GM12878 (cell line): ENCODE measurements around the gene ATP6V0D1. TPM values are rescaled to one million over a fixed set of nuclear protein-coding genes. Genes with fewer than 3 reads are reported as not detected.

Source experiments
- ATAC-seq: fragments of 200-7000 bp; cut with Tn5 transposase; 3 replicates; pipeline ENCODE4 v1.9.1; 2020; ENCODE audit warnings: mild to moderate bottlenecking, moderate library complexity
- BruUV-seq: library from RNA; stranded (reverse); fragments of 400-500 nt; replicated peaks from 2 replicates; lab custom pipeline; 2021; lab: Mats Ljungman, UMichigan
- CTCF ChIA-PET: fragments of 300-600 bp; sonication (Branson Sonifier 250); formaldehyde crosslinking; extraction: SDS; loops from one replicate; lab custom pipeline; 2021; ENCODE audit warnings: inconsistent platforms; lab: Yijun Ruan, JAX
- POLR2A ChIA-PET: fragments of 350-600 bp; formaldehyde crosslinking; extraction: SDS; loops from one replicate; lab custom pipeline; 2021; ENCODE audit warnings: inconsistent platforms; lab: Charles Lee
- RAD21 ChIA-PET: fragments of 300-600 bp; sonication (Branson Sonifier 250); formaldehyde crosslinking; loops from one replicate; lab custom pipeline; 2023; ENCODE audit warnings: antibody characterized with exemption; ENCODE audit not compliant: unreplicated experiment; lab: Charles Lee
- SMC1A ChIA-PET: fragments of 300-600 bp; sonication (Branson Sonifier 250); formaldehyde crosslinking; loops from one replicate; lab custom pipeline; 2023; ENCODE audit not compliant: unreplicated experiment, uncharacterized antibody; lab: Charles Lee
- DNase-seq: peaks from one replicate; pipeline ENCODE4 v3.0.0-alpha.2; 2011; ENCODE audit warnings: low read depth, low spot score
- FAIRE-seq: peaks from 3 replicates; lab custom pipeline; 2011; peaks lifted over from hg19 to GRCh38; lab: Jason Lieb, UNC
- H2AFZ ChIP-seq: 2 replicates; pipeline ENCODE4 v1.6.0; 2011; ENCODE audit warnings: low read depth, low read length, control low read depth; ENCODE audit not compliant: control insufficient read depth
- H3K27ac ChIP-seq: 2 replicates; pipeline ENCODE4 v1.5.1; 2011; ENCODE audit warnings: control low read depth; ENCODE audit not compliant: control insufficient read depth, insufficient read depth
- H3K27me3 ChIP-seq, 2 experiments: replicated peaks in 1 of 2; 2 replicates each; pipeline versions ENCODE4 v1.6.0 to v1.6.1; 2011; ENCODE audit warnings: low read length in 1 of 2; ENCODE audit not compliant: control insufficient read depth in 2 of 2, insufficient read depth in 2 of 2
- H3K36me3 ChIP-seq, 2 experiments: 2 replicates each; pipeline ENCODE4 v1.5.1; 2011; ENCODE audit warnings: low read length in 1 of 2; ENCODE audit not compliant: control insufficient read depth in 2 of 2, insufficient read depth in 2 of 2
- H3K4me1 ChIP-seq: 2 replicates; pipeline ENCODE4 v1.6.1; 2011; ENCODE audit warnings: mild to moderate bottlenecking, low read length, moderate library complexity, mixed read lengths; ENCODE audit not compliant: control insufficient read depth, insufficient read depth
- H3K4me2 ChIP-seq: 2 replicates; pipeline ENCODE4 v1.6.0; 2011; ENCODE audit warnings: control low read depth; ENCODE audit not compliant: control insufficient read depth, insufficient read depth
- H3K4me3 ChIP-seq: fragments of 200-600 bp; sonication (generic); 2 replicates; pipeline ENCODE4 v1.5.1; 2016
- H3K79me2 ChIP-seq: 2 replicates; pipeline ENCODE4 v1.6.0; 2011; ENCODE audit warnings: low read length; ENCODE audit not compliant: control insufficient read depth, insufficient read depth
- H3K9ac ChIP-seq: 2 replicates; pipeline ENCODE4 v1.8.0; 2011; ENCODE audit warnings: low read length, control low read depth, mixed read lengths; ENCODE audit not compliant: control insufficient read depth, insufficient read depth
- H3K9me3 ChIP-seq: replicated peaks from 3 replicates; pipeline ENCODE4 v1.5.1; 2011; ENCODE audit warnings: mild to moderate bottlenecking, low read length; ENCODE audit not compliant: control insufficient read depth, insufficient read depth
- H4K20me1 ChIP-seq: 2 replicates; pipeline ENCODE4 v1.6.0; 2011; ENCODE audit not compliant: control insufficient read depth, insufficient read depth
- BHLHE40 ChIP-seq, 2 experiments: fragments of 450-650 bp in 1 of 2; IDR thresholded peaks; 2 replicates each; pipeline ENCODE4 v1.6.1; 2011 to 2017; ENCODE audit warnings: low read depth in 2 of 2, borderline replicate concordance in 1 of 2, improper control_type of control experiment in 1 of 2, low read length in 1 of 2, mild to moderate bottlenecking in 1 of 2
- CREM ChIP-seq: IDR thresholded peaks from 2 replicates; pipeline ENCODE4 v1.6.1; 2014; ENCODE audit warnings: antibody characterized with exemption, low read depth
- IKZF2 ChIP-seq, 2 experiments: fragments of 450-650 bp; IDR thresholded peaks; 2 replicates each; pipeline ENCODE4 v1.6.1; 2017; ENCODE audit warnings: mild to moderate bottlenecking in 2 of 2, moderate library complexity in 2 of 2
- MYB ChIP-seq: fragments of 150-350 bp; IDR thresholded peaks from 2 replicates; pipeline ENCODE4 v1.6.1; 2014; ENCODE audit warnings: mild to moderate bottlenecking, low read depth, low read length, borderline replicate concordance
- NR2C1 ChIP-seq: fragments of 450-650 bp; IDR thresholded peaks from 2 replicates; pipeline ENCODE4 v1.6.1; 2017; ENCODE audit warnings: antibody characterized with exemption, mild to moderate bottlenecking, moderate library complexity
- NR2F1 ChIP-seq: fragments of 450-650 bp; conservative IDR thresholded peaks from 2 replicates; pipeline ENCODE4 v1.6.1; 2017; ENCODE audit warnings: mild to moderate bottlenecking
- POLR2A ChIP-seq: IDR thresholded peaks from 2 replicates; pipeline ENCODE4 v1.6.1; 2011; ENCODE audit warnings: low read depth, mild to moderate bottlenecking, low read length
- RUNX3 ChIP-seq: IDR thresholded peaks from 2 replicates; pipeline ENCODE4 v1.6.1; 2012; ENCODE audit warnings: low read length, inconsistent platforms
- ZNF384 ChIP-seq: IDR thresholded peaks from 2 replicates; pipeline ENCODE4 v1.6.1; 2012; ENCODE audit warnings: low read depth, mild to moderate bottlenecking, low read length, improper control_type of control experiment, borderline replicate concordance
- WGBS: methylation state at CpG from one replicate; pipeline ENCODE4 v1.1.6; 2016; ENCODE audit warnings: low lambda C conversion rate; ENCODE audit not compliant: insufficient replicate concordance, insufficient coverage; ENCODE audit errors: missing lambda C conversion rate; 5-methylcytosine and 5-hydroxymethylcytosine counted together
- in situ Hi-C: fragments of 300-500 bp; cut with MboI; formaldehyde crosslinking; loops from 9 replicates; pipeline ENCODE4 v1.14.3; 2018; ENCODE audit warnings: mixed read lengths
- intact Hi-C: fragments of 100-400 bp; cut with micrococcal nuclease; formaldehyde crosslinking; loops from one replicate; pipeline ENCODE4 v1.14.2; 2022; ENCODE audit not compliant: unreplicated experiment
- polyA plus RNA-seq, 11 experiments: library from polyadenylated mRNA; depleted of rRNA in 4 of 11; unstranded in 6 of 11; stranded (reverse) in 5 of 11; fragments of >200 nt; fragmentation: Nextera tagmentation in 4 of 11; fragmentation: Illumina TruSeq in 1 of 11; extraction: Ambion mirVana in 4 of 11; extraction: Trizol in 1 of 11; gene quantifications; 1 replicate in 1 of 11; 2 replicates in 10 of 11; pipeline versions ENCODE4 v1.2.1 to v1.2.3, GENCODE V29; 2011 to 2016; ENCODE audit warnings: inconsistent platforms in 2 of 11, missing spikeins in 2 of 11, low read depth in 1 of 11
- total RNA-seq, 4 experiments: library from RNA; depleted of rRNA in 3 of 4; stranded (reverse); fragments of >200 nt in 3 of 4; fragmentation: Illumina TruSeq in 1 of 4; extraction: Trizol in 1 of 4; gene quantifications; 2 replicates each; pipeline versions ENCODE4 v1.2.1 to v1.2.3, GENCODE V29; 2013 to 2021
- TF ChIP-seq, protein P1 (sequence below): fragments of 450-650 bp; IDR thresholded peaks from 2 replicates; pipeline ENCODE4 v1.6.1; 2017; ENCODE audit warnings: mild to moderate bottlenecking, moderate library complexity

The ATP6V0D1 gene
- total and polyA plus RNA-seq, 10 of the 15 experiments (the other 5 are each of a cell fraction or from before 2014, with no cell fraction given) = 28.1 to 141 (median 70.3) TPM

DNA sequence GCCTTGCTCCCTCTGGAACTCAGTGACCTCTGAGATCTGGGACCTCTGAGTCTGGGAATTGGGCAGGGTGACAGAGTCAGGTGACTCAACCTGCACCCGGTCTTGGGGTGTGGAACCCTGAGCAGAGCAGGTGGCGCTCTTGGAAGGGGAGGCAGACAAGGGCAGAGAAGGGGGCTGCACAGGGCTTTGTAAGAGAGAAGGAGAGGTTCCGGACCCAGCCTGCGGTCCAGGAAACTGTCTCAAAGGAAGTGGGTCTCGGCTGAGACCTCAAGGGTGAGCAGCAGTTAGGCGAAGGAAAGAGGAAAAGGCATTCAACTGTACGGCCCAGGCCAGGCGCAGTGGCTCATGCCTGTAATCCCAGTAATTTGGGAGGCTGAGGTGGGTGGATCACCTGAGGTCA lies 37.7 kb upstream of the ATP6V0D1 start:
- CTCF ChIA-PET = interaction anchor here (0.6 to 14.1 kb wide), 8 partner anchors 13 to 283 kb away, joined by 3 to 453 read pairs (median 68); partner anchors contain the start of genes AGRP, ATP6V0D1, C16orf86 and CARMIL2
- WGBS = 6% methylated on average over 8 of the region's 8 CpGs
- Histone ChIP-seq H3K36me3 (no peaks in the 10 kb centered on the region), H4K20me1 (no peaks in the 10 kb centered on the region), H2AFZ (peak overlapping the region; percentile 52; the same call in 1 of the 2 replicates), H3K27me3 (no peaks in the 10 kb centered on the region), H3K9me3 (no peaks in the 10 kb centered on the region), H3K4me2 (peak overlapping the region; percentile 92), H3K27ac (peak overlapping the region; percentile 85), H3K9ac (peak overlapping the region; percentile 62), H3K4me1 (peaks cover 45% of the 10 kb centered on the region), H3K79me2 (peaks cover 4% of the 10 kb centered on the region), H3K4me3 (peak overlapping the region; percentile 50)
- in situ Hi-C loops (loop anchor here (5.0 kb wide), 1 partner anchor 36 kb away; the partner anchor contains the start of genes AGRP and ATP6V0D1), intact Hi-C loops (no loop called here)
- POLR2A ChIA-PET = interaction anchor here (0.7 to 5.9 kb wide), 2 partner anchors 29 to 150 kb away, joined by 5 to 42 read pairs; no protein-coding TSS in a partner anchor
- no peak for DNase-seq
- TF ChIP-seq MYB = no peak
- TF ChIP-seq RUNX3 = 0 out of 2 replicates have a peak, but pooled peaks have one; percentile 16
- SMC1A ChIA-PET = interaction anchor here (0.6 to 0.9 kb wide), 2 partner anchors 15 to 30 kb away, joined by 3 to 5 read pairs; no protein-coding TSS in a partner anchor
- BruUV-seq = no TSS peak
- no peak for ATAC-seq
- RAD21 ChIA-PET = interaction anchor here (6.6 to 8.8 kb wide), 2 partner anchors 26 to 38 kb away, joined by 79 to 172 read pairs; partner anchors contain the start of gene ATP6V0D1
- FAIRE-seq = no peak

DNA sequence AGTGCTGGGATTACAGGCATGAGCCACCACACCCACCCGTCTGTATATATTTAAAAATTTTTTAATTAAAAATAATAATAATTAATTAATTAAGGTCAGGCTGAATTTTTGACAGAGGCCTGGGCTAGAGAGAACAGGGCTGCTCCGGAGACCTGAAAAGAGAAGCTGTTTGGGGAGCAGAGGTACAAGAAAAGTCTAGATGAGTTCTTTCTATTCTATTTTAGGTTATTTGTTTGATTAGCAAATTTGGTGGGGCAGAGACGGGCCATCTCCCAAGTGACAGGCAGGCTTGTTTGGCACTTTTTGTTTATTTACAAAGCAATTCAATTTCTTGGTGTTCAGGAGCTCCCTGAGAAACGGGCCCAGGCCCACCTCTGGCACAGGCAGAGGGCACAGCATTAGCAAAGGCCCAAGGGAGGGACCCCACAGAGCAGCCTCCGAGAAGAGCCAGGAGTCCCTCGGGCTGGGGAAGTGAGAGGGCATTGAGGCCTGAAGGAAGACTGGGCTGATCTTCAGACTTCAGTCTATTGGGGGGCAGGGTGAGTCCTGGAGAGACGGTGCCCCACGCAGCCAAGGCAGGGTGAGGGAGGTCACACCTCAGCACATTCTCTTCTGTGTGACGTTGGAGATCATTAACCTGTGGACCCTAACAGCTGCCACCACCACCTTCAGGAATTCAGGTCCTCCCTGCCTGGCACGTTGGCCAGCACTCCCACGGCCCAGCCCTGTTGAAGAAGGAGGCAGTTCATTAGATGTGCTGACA lies 36.9 kb upstream of the ATP6V0D1 start:
- peak; percentile 67 for ATAC-seq
- 2% methylated on average over 11 of the region's 11 CpGs for WGBS
- Histone ChIP-seq H3K4me1 (peaks cover 50% of the 10 kb centered on the region), H3K9me3 (no peaks in the 10 kb centered on the region), H3K4me3 (peak overlapping the region; percentile 50; the same call in 1 of the 2 replicates), H3K79me2 (peaks cover 4% of the 10 kb centered on the region), H3K27ac (peak overlapping the region; percentile 85), H3K4me2 (peak overlapping the region; percentile 92), H3K36me3 (no peaks in the 10 kb centered on the region), H3K9ac (peak overlapping the region; percentile 62), H2AFZ (peak overlapping the region; percentile 52), H3K27me3 (no peaks in the 10 kb centered on the region), H4K20me1 (no peaks in the 10 kb centered on the region)
- RAD21 ChIA-PET = interaction anchor here (1.0 to 8.8 kb wide), 11 partner anchors 11 to 418 kb away, joined by 3 to 172 read pairs (median 6); partner anchors contain the start of genes ATP6V0D1, CARMIL2, CTCF and RIPOR1
- FAIRE-seq = no peak
- no TSS peak for BruUV-seq
- CTCF ChIA-PET = interaction anchor here (0.6 to 14.1 kb wide), 12 partner anchors 12 to 297 kb away, joined by 3 to 453 read pairs (median 8); partner anchors contain the start of genes AGRP, ATP6V0D1, C16orf86 and CARMIL2
- DNase-seq = peak; percentile 69
- POLR2A ChIA-PET = interaction anchor here (0.8 to 5.9 kb wide), 4 partner anchors 25 to 417 kb away, joined by 3 to 42 read pairs (median 8); partner anchors contain the start of gene ATP6V0D1
- SMC1A ChIA-PET = interaction anchor here (0.6 to 5.7 kb wide), 16 partner anchors 9 to 424 kb away, joined by 3 to 92 read pairs (median 4); partner anchors contain the start of genes AGRP, ATP6V0D1 and RIPOR1
- in situ Hi-C loops (loop anchor here (5.0 kb wide), 1 partner anchor 36 kb away; the partner anchor contains the start of genes AGRP and ATP6V0D1), intact Hi-C loops (no loop called here)
- TF ChIP-seq NR2C1 = no peak
- peak; percentile 66 to 82 for TF ChIP-seq IKZF2 (IDR thresholded peaks at IDR 0.05)
- peak; percentile 88 for TF ChIP-seq NR2F1
- peak; percentile 20; the same call in 1 of the 2 replicates for TF ChIP-seq CREM
- peak; percentile 59; the same call in 1 of the 2 replicates for TF ChIP-seq POLR2A
- TF ChIP-seq, protein P1, sequence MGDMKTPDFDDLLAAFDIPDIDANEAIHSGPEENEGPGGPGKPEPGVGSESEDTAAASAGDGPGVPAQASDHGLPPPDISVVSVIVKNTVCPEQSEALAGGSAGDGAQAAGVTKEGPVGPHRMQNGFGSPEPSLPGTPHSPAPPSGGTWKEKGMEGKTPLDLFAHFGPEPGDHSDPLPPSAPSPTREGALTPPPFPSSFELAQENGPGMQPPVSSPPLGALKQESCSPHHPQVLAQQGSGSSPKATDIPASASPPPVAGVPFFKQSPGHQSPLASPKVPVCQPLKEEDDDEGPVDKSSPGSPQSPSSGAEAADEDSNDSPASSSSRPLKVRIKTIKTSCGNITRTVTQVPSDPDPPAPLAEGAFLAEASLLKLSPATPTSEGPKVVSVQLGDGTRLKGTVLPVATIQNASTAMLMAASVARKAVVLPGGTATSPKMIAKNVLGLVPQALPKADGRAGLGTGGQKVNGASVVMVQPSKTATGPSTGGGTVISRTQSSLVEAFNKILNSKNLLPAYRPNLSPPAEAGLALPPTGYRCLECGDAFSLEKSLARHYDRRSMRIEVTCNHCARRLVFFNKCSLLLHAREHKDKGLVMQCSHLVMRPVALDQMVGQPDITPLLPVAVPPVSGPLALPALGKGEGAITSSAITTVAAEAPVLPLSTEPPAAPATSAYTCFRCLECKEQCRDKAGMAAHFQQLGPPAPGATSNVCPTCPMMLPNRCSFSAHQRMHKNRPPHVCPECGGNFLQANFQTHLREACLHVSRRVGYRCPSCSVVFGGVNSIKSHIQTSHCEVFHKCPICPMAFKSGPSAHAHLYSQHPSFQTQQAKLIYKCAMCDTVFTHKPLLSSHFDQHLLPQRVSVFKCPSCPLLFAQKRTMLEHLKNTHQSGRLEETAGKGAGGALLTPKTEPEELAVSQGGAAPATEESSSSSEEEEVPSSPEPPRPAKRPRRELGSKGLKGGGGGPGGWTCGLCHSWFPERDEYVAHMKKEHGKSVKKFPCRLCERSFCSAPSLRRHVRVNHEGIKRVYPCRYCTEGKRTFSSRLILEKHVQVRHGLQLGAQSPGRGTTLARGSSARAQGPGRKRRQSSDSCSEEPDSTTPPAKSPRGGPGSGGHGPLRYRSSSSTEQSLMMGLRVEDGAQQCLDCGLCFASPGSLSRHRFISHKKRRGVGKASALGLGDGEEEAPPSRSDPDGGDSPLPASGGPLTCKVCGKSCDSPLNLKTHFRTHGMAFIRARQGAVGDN = peak; percentile 79
- no peak for TF ChIP-seq ZNF384
- peak; percentile 21 to 54; a peak in 3 of 4 replicates for TF ChIP-seq BHLHE40 (IDR thresholded peaks at IDR 0.05; ENCODE audit: borderline replicate concordance in 1 of 2, low read depth in 2 of 2, low read length in 1 of 2)
